ENCODE results near the gene MFSD12. TPM values are rescaled to one million over a fixed set of nuclear protein-coding genes. Genes with fewer than 3 reads are reported as not detected.

The MFSD12 gene
- total RNA-seq, 1 experiment from 2014 or later: 48.2 TPM

DNA sequence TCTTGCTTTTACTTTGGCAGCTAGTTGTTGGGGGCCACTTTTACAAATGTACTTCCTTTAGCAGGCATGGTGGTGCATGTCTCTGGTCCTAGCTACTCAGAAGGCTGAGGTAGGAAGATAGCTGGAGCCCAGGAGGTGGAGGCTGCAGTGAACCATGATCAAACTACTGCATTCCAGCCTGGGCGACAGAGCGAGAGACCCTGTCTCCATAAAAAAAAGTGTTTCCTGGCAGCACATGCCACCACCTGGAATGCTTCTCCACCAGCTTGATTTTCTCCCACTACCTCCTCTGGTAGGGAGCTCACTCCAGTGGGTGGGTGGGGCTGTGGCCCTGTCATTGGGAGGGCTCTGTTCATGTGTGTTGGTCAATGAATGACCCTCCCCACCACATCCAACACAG, 38.7 kb downstream of the MFSD12 start:
- Histone ChIP-seq H3K36me3 (ENCODE audit: insufficient read depth, low read length, poor library complexity, severe bottlenecking) (peaks cover 10% of the 10 kb centered on the region), H3K4me3 (ENCODE audit: low read depth, low read length, poor library complexity, severe bottlenecking) (no peak overlapping the region), H3K9me3 (ENCODE audit: low read depth, low read length, poor library complexity, severe bottlenecking) (no peaks in the 10 kb centered on the region), H3K27me3 (replicated peaks; ENCODE audit: insufficient read depth, low read depth, low read length, poor library complexity) (no peaks in the 10 kb centered on the region), H3K27ac (ENCODE audit: low read depth, low read length, poor library complexity, severe bottlenecking) (no peak overlapping the region), H3K4me1 (ENCODE audit: insufficient read depth, low read length, poor library complexity, severe bottlenecking) (no peaks in the 10 kb centered on the region)
- no TSS peak for BruUV-seq (replicated peaks)
- no peak for DNase-seq (ENCODE audit: low spot score)
- TF ChIP-seq, protein P1, sequence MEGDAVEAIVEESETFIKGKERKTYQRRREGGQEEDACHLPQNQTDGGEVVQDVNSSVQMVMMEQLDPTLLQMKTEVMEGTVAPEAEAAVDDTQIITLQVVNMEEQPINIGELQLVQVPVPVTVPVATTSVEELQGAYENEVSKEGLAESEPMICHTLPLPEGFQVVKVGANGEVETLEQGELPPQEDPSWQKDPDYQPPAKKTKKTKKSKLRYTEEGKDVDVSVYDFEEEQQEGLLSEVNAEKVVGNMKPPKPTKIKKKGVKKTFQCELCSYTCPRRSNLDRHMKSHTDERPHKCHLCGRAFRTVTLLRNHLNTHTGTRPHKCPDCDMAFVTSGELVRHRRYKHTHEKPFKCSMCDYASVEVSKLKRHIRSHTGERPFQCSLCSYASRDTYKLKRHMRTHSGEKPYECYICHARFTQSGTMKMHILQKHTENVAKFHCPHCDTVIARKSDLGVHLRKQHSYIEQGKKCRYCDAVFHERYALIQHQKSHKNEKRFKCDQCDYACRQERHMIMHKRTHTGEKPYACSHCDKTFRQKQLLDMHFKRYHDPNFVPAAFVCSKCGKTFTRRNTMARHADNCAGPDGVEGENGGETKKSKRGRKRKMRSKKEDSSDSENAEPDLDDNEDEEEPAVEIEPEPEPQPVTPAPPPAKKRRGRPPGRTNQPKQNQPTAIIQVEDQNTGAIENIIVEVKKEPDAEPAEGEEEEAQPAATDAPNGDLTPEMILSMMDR (conservative IDR thresholded peaks at IDR 0.05; ENCODE audit: low read depth, low read length): no peak
- TF ChIP-seq EZH2 (IDR thresholded peaks at IDR 0.05; ENCODE audit: borderline replicate concordance, low read depth, low read length, poor library complexity, severe bottlenecking): no peak
- intact Hi-C loops (cut with micrococcal nuclease; ENCODE audit: unreplicated experiment): no loop called here
- POLR2A ChIA-PET (ENCODE audit: low non-redundant PET): interaction anchor here (0.5 kb wide), 1 partner anchor 863 kb away, joined by 6 read pairs; no protein-coding TSS in a partner anchor
- CTCF ChIA-PET: no interaction called here

DNA sequence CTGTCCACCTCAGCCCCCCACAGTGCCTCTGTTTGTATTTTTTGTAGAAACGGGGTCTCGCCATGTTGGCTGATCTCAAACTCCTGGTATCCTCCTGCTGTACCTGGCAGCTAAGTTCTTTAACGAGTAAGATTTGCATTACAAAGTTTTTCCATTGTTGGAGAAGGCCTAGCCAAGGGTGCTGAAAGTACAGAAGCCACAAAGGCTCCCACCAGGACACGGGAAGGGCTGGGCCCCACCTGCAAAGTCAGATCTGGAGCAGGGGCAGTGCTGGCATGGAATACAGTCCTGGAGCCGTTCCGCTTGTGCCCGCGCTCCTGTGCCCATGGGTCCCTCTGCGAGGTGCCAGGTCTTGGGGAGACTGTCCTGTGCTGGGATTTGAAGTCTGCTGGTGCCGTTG, 39.1 kb downstream of the MFSD12 start:
- no peaks in the 10 kb centered on the region for H3K4me1 ChIP-seq (ENCODE audit: insufficient read depth, low read length, poor library complexity, severe bottlenecking)
- H3K27ac ChIP-seq (ENCODE audit: low read depth, low read length, poor library complexity, severe bottlenecking): no peak overlapping the region
- ChIA-PET CTCF (no interaction called here), POLR2A (ENCODE audit: low non-redundant PET) (interaction anchor here (0.5 kb wide), 1 partner anchor 863 kb away, joined by 6 read pairs; no protein-coding TSS in a partner anchor)
- H3K9me3 ChIP-seq (ENCODE audit: low read depth, low read length, poor library complexity, severe bottlenecking): no peaks in the 10 kb centered on the region
- DNase-seq (ENCODE audit: low spot score): no peak
- no TSS peak for BruUV-seq (replicated peaks)
- peaks cover 6% of the 10 kb centered on the region for H3K36me3 ChIP-seq (ENCODE audit: insufficient read depth, low read length, poor library complexity, severe bottlenecking)
- H3K27me3 ChIP-seq (replicated peaks; ENCODE audit: insufficient read depth, low read depth, low read length, poor library complexity): no peaks in the 10 kb centered on the region
- H3K4me3 ChIP-seq (ENCODE audit: low read depth, low read length, poor library complexity, severe bottlenecking): no peak overlapping the region
- TF ChIP-seq, protein P1 (conservative IDR thresholded peaks at IDR 0.05; ENCODE audit: low read depth, low read length): no peak
- TF ChIP-seq EZH2 (IDR thresholded peaks at IDR 0.05; ENCODE audit: borderline replicate concordance, low read depth, low read length, poor library complexity, severe bottlenecking): no peak
- intact Hi-C loops (cut with micrococcal nuclease; ENCODE audit: unreplicated experiment): no loop called here

DNA sequence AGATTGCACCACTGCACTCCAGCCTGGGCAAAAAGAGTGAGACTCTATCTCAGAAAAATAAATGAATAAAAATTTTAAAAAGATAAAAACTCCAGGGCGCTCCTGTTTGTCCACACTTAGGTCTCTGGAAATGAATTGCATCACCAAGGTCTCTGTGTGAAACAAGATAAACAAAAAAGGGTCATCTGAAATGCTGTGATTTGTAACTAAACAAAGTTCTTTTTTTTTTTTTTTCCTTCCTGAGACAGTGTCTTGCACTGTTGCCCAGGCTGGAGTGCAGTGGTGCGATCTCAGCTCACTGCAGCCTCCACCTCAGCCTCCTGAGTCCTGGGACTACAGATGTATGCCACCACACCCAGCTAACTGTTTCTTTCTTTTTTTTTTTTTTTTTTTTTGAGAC, 39.7 kb downstream of the MFSD12 start:
- H3K27ac ChIP-seq (ENCODE audit: low read depth, low read length, poor library complexity, severe bottlenecking): no peak overlapping the region
- peaks cover 2% of the 10 kb centered on the region for H3K36me3 ChIP-seq (ENCODE audit: insufficient read depth, low read length, poor library complexity, severe bottlenecking)
- intact Hi-C loops (cut with micrococcal nuclease; ENCODE audit: unreplicated experiment): no loop called here
- H3K9me3 ChIP-seq (ENCODE audit: low read depth, low read length, poor library complexity, severe bottlenecking): no peaks in the 10 kb centered on the region
- POLR2A ChIA-PET (ENCODE audit: low non-redundant PET): no interaction called here
- H3K27me3 ChIP-seq (replicated peaks; ENCODE audit: insufficient read depth, low read depth, low read length, poor library complexity): no peaks in the 10 kb centered on the region
- H3K4me3 ChIP-seq (ENCODE audit: low read depth, low read length, poor library complexity, severe bottlenecking): no peak overlapping the region
- H3K4me1 ChIP-seq (ENCODE audit: insufficient read depth, low read length, poor library complexity, severe bottlenecking): no peaks in the 10 kb centered on the region
- no TSS peak for BruUV-seq (replicated peaks)
- TF ChIP-seq, protein P1 (conservative IDR thresholded peaks at IDR 0.05; ENCODE audit: low read depth, low read length): no peak
- no peak for TF ChIP-seq EZH2 (IDR thresholded peaks at IDR 0.05; ENCODE audit: borderline replicate concordance, low read depth, low read length, poor library complexity, severe bottlenecking)
- no peak for DNase-seq (ENCODE audit: low spot score)
- CTCF ChIA-PET: no interaction called here

Measured in A673 (cell line).